NCI-H2227 (cell line): ENCODE results near the gene C1QTNF8.

Experiments
- DNase-seq: peaks from one replicate; lab custom pipeline; 2025; ENCODE audit not compliant: unreplicated experiment; lab: John Stamatoyannopoulos, UW

The C1QTNF8 gene

GRCh38 chr16:1079786-1080525 is 16.1 kb downstream of the C1QTNF8 start:
- no peak for DNase-seq

GRCh38 chr16:1079341-1079740 is 16.7 kb downstream of the C1QTNF8 start:
- no peak for DNase-seq

- no peak for DNase-seq
Measured at GRCh38 chr16:1078579-1079021, 17.4 kb downstream of the C1QTNF8 start.

- DNase-seq, result no peak
Measured at GRCh38 chr16:1077877-1078578, 18.0 kb downstream of the C1QTNF8 start.

DNA sequence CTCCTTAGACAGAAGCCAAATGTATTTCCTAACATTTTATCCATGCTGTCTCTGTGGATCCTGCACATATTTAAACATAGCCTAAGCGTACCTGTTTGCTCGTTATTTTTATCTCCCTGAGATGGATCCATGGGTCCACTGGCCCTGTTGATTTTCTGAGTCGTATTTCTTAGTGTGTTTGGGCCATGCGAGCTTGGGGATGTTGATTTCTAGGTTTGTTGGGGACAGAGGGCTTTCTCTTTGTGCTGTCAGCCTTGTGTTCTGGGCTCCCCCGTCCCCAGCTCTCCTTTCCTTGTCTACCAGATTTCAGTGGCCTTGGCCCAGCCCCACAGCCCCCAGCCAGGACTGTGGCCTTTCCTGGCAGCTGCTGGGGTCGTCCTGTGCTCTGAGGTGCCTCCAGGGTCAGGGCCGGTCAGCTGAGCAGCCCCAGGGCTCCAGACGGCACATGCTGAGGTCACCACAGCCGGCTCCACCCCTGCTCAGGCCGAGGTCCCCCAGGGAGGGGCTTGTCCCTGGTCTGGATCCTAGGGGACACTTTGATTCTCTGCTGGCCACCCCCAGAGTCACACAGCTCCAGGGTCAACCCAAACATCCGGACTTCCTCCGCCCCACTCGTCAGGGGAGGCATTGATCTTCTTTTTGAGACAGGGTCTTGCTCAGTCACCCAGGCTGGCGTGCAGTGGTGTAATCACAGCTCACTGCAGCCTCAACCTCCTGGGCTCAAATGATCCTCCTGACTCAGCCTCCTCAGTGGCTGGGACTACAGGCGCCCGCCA is 19.1 kb downstream of the C1QTNF8 start:
- DNase-seq, result no peak

GRCh38 chr16:1075546-1075945 is 20.5 kb downstream of the C1QTNF8 start:
- DNase-seq, result no peak

DNA sequence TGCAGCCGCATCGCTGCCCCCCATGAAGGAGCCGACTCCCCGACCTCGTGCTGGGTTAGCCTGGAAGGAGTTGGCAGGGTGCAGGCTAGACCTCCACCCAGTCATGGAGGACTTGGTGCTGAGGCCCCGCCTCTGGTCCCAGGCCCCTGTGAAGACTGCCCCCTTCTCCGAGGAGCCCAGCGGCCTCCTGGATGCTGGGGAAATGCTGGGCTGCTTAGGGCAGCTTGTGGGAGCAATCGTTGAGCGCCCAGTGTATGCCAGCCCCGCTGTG is 21.7 kb downstream of the C1QTNF8 start:
- no peak for DNase-seq

- DNase-seq, result no peak
Measured at GRCh38 chr16:1073566-1074378, 22.3 kb downstream of the C1QTNF8 start.

- no peak for DNase-seq
Measured at GRCh38 chr16:1073262-1073558, 22.8 kb downstream of the C1QTNF8 start.

DNA sequence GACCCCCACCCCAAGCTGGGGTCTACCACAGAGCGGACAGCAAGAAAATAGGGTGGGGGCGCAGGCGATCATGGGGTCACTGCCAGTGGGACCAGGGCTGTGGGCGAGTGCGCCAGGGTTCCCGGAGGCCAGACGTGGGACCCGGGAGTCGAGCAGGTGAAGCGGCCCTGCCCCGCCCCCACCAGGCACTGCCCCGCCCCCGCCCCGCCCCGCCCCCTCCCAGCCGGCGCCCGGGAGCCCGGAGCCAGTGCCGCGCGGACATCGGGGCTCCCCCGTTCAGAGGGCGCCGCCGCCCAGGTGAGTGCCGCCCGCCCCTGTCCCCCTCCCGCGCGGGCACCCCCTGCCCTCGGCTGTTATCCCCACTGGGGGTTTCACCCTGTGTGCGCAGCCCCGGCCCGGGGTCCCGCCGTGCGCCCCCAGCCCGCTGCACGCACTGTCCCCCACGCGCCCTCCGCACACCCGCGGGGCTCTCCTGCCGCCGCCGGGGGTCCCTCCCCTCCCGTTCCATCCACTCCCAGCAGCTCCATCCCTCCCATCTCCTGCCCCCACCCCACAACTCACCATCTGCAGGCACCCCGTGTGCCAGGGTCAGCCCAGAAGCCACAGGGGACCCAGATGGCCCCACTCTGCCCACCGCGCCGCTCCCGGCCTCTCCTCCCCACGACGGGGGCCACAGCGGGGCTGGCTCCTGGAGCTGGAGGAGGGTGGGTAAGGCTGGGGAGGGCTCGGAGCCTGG is 23.4 kb downstream of the C1QTNF8 start, which contains the start of gene SSTR5:
TSS of gene SSTR5 (plus strand) at position 222 of the 736 bp plus-strand sequence. CDS start 6,122 bp downstream, outside the sequence.
- DNase-seq, result no peak

DNA sequence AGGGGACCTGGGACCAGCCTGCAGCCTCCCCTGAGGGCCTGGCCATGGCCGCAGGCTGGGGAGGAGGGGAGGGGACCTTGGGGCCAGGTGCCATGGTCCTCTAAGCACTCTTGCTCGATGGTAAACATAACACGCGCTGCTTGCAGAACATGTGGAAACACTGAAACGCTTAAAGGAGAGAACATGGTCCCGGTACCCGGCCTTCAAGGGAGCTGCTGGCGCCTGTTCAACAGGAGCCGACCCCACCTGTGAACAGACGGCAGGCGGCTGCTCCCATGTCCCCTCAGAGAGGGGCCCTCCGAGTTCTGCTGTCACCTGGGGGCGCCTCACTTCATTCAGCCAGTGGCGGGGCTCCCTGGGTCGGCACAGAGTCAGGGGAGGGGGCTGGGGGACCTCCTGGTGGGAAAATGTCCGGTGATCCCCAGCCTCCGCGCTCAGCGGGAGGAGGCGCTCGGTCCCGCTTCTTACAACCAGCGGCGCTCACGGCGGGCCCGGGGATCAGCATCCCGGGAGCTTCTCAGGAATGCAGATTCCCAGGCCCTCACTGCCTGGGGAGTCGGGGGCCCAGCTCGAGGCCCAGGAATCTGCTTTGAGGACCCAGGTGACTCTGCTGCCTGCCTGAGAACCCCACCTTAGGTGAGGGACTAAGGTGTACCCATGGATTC is 24.4 kb downstream of the C1QTNF8 start:
- DNase-seq, result no peak

GRCh38 chr16:1070864-1071408 is 25.1 kb downstream of the C1QTNF8 start:
- DNase-seq, result no peak

DNA sequence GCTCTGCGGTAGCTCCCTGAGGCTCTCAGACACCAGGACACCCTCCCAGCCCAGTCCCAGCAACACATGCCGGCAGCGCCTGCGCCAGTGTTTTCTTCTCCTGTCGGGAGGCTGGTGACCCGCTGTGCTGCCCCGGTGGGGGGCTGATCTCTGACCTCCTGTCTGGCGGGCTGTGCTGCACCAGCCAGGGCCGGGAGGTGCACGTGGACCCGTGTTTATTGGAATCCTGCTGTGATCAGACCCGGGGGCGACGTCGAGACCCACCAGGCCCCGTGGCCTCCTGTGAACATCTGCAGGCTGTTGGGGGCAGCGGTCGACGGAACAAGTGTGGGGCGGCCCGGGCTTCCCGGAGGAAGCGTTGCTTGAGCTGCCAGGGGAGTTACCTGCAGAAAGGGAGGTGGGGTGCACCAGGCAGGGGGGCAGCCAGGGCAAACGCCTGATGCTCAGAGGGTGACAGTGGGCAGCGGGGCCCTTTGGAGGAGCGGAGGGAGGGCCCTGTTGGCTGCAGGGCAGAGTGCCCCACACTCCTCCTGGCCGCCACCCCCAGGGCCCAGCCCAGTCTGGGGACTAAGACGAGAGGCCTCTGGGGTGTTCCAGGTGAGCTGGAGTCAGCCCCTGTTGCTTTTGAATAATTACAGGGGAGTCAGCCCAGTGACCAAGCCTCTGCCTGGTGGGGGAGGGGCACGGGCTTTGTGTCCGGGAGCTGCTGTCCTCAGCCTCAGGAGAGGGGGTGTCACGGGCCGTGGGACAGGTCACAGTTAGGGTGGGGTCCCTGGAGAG is 25.8 kb downstream of the C1QTNF8 start:
- DNase-seq, result no peak

- DNase-seq, result no peak
Measured at GRCh38 chr16:1069154-1069553, 26.9 kb downstream of the C1QTNF8 start.

DNA sequence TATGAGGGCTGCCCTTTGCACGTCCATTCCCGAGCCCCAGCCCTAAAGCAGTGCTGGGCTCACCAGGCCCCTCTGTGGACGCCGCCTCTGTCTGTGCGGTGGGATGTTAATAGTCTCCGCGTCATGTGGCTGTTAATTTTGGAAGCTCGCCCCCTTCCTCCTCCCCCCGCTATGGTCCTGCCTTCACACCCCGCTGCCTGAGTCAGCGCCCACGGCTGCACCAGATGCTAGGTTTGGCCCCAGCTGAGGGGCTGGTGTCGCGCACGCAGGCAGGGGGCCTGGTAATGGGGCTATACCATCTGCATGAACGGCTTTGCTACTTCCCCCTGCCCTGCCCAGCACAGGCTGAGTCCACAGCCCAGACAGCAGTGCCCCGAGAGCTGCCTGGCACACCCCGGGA is 27.6 kb downstream of the C1QTNF8 start:
- no peak for DNase-seq

DNA sequence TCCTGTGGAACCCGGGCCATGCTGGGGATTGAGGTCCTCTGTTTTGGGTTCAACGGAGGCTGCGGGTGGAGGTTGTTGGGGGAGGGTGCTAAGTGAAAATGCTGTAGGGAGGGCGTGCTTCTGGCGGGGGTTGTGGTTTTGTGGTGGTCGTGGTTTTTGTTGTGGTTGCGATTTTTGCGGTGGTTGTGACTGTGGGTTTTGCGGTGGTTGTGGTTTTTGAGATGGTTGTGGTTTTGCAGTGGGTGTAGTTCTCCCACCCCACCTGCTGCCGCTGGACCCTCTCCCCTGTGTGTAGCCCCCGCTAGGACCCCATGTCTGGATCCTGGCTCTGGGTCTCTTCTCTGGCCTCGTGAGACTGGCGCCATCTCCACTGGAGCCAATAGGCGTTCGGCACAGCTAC is 28.4 kb downstream of the C1QTNF8 start:
- no peak for DNase-seq

GRCh38 chr16:1066584-1067172 is 29.4 kb downstream of the C1QTNF8 start:
- no peak for DNase-seq

GRCh38 chr16:1065469-1066128 is 30.4 kb downstream of the C1QTNF8 start:
- no peak for DNase-seq
